GM12892 (cell line): ENCODE measurements around the gene ERC1.

ENCODE experiments used
- DNase-seq: peaks from one replicate; pipeline ENCODE4 v3.0.0; 2011; ENCODE audit not compliant: insufficient read length
- FAIRE-seq: peaks from 2 replicates; lab custom pipeline; 2011; peaks lifted over from hg19 to GRCh38; lab: Jason Lieb, UNC
- POLR2A ChIP-seq: IDR thresholded peaks from 2 replicates; pipeline ENCODE4 v1.6.1; 2011; ENCODE audit warnings: low read depth, low read length, control low read depth
- POLR2AphosphoS5 ChIP-seq: IDR thresholded peaks from 2 replicates; pipeline ENCODE4 v1.6.1; 2011; ENCODE audit warnings: low read depth, low read length, control low read depth
- TAF1 ChIP-seq: IDR thresholded peaks from 2 replicates; pipeline ENCODE4 v1.6.1; 2011; ENCODE audit warnings: low read depth, mild to moderate bottlenecking, control low read depth, low read length, borderline replicate concordance

ERC1 gene

DNA sequence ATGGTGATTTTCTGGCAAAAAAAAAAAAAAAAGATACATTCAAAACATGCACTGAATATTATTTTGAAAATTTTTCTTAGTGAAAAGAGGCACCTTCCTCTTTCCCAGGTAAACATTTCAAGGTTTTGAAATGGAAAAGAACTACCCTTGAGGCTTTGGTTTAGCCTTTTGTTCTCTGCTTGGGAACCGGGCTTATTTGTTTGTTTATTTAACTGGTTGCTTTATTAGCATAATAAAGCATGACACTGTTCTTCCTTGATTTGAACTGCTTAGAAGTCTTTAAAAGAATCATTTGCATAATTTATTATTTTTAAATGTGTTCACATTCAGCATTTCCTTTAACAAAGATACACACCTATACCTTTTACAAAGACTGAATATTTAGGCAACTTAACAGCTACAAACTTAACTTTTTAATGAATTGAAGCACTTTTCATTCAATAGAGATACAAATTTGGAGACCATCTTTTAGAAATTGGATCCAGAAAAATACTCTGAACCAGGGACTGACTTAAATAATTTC, 428.9 kb downstream of the ERC1 start:
- FAIRE-seq (no peak), DNase-seq (no peak)
- TF ChIP-seq TAF1 (no peak), POLR2AphosphoS5 (no peak), POLR2A (no peak)

DNA sequence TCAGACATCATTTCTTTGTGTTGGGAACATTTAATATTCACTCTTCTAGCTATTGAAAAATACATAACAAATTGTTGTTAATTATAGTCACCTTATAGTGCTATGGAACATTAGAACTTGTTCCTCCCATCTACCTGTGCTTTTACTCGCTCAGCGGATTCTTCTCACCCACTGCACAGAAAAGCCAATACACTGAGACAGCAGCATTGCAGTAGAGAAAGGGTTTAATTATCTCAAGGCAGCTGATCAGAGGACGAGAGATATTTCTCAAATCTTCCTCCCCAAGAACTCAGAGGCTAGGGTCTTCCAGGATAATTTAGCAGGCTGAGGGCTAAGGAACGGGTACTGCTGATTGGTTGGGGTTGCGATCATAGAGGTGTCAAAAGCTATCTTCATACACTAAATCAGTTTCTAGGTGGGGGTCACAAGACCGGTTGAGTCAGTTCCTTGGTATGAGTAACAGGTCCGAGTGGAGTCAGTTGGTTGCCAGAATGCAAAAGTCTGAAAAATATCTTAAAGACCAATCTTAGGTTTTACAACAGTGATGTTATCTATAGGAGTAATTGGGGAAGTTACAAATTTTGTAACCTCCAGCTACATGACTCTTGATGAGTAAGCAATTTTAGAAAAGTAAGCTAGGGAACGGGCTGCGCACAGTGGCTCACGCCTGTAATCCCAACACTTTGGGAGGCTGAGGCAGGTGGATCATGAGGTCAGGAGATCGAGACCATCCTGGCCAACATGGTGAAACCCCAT, 430.2 kb downstream of the ERC1 start:
- FAIRE-seq (no peak), DNase-seq (no peak)

DNA sequence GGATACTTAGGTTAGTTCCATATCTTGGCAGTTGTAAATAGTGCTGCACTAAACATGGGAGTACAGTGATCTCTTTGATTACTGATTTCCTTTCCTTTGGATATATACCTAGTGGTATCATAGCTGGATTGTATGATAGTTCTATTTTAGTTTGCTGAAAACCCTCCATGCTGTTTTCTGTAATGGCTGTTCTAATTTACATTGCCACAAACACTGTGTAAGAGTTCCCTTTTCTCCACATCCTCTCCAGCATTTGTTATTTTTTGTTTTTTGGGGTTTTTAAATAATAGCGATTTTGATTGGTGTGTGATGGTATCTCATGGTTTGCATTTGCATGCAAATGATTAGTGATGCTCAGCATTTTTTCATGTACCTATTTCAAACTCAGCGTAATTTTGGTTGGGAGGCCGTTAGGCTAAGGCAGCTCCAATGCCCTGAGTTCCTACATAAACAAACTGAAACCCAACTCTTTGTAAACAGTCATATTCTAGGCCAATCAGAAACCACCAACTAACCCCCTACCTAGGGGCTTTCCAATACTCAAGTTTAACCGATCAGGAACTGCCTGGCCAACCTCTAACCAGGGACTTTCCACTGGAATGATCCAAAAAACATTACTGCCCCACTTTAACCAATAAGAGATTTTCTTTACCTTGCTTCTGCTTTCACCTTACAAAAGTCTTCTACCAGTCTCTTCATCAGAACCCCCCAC, 431.7 kb downstream of the ERC1 start:
- FAIRE-seq (peak; percentile 21), DNase-seq (no peak)
- no peak for TF ChIP-seq POLR2A
- no peak for TF ChIP-seq TAF1
- TF ChIP-seq POLR2AphosphoS5 = no peak

More for the DNA sequence above, 430.2 kb downstream of the ERC1 start:
- no peak for TF ChIP-seq POLR2A
- TF ChIP-seq POLR2AphosphoS5 = no peak
- no peak for TF ChIP-seq TAF1

DNA sequence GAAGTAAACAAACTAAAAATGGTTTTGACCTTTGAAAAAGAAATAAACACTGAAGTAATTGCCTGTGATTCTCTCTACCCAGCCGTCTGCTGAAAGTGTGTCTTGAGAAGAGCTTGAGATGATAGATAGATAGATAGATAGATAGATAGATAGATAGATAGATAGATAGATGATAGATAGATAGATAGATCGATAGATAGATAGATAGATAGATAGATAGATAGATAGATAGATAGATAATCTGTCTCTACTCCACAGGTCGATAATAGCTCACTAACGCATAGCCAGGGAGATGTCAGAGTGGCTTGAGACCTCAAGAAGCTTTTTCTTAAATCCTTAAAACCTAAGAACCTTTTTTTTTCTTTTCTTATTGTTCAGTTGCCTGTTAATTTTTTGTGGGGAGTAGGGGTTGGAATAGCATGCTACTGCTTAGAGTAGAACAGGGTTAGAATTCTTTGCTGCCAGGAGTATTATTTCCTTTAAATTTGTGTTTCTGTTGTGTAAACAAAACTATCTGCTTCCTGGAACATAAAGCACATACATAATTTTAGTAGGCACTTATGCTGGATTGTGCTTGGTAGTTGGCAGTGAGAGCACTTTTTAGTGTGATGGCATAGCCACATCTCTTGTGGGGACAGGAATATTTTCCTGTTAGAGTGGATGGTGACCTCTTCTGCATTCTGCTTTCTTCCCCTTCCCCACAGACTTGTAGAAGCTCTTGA, 433.8 kb downstream of the ERC1 start:
- DNase-seq = no peak
- FAIRE-seq = no peak
- TF ChIP-seq POLR2A (no peak), TAF1 (no peak), POLR2AphosphoS5 (no peak)

DNA sequence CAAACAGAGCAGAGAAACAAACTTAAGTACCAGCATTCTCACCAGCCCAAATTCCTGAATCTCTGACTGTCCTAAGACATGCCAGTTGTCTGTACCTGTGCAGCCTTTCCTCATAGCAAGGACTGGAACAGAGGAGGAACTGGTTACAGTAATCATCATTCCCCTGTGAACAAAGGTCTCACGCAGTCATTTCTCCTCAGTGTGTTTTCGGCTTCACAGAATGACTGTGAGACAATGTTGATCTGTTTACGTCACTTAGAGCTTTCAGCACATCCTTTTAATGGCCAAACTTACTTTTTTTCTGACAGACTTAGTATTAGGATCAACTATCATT, 434.3 kb downstream of the ERC1 start:
- no peak for TF ChIP-seq POLR2A
- TF ChIP-seq TAF1 = no peak
- no peak for TF ChIP-seq POLR2AphosphoS5
- no peak for FAIRE-seq
- no peak for DNase-seq

DNA sequence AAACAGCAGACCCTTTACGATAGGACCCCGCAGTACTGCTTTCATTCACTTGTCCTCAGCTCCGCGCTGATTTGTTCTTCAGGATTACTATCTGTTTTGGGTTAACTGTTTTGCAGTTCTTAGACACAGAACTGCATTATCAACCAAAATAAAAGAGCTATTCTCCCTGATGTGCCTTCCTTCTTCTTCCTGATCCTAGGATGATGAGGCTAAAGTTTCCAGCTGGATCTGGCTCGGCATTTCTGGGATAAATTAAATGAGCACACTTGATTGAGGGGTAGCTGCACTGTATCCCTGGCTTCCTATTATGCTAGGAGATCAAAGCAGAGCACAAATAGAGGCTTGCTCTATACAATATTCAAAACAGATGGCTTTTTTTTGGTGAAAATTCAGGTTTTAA, 437.6 kb downstream of the ERC1 start:
- TF ChIP-seq TAF1 = no peak
- TF ChIP-seq POLR2A = no peak
- no peak for TF ChIP-seq POLR2AphosphoS5
- FAIRE-seq (no peak), DNase-seq (no peak)

DNA sequence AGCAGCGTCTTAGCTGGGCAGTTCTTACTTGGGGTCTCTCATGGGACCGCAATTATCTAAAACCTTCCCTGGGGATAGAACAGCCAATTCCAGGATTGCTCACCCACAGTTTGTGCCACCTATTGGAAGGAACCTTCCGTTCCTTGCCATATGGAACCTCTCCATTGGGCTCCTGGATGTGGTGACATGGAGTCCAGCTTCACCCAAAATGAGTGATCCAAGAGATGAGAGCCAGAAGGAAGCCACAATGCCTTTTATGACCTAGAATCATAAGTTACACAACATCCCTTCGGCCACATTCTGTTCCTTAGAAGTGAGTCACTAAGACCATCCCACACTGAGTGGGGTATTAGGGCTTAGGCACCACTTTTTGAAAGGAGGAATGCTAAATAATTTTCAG, 439.0 kb downstream of the ERC1 start:
- no peak for DNase-seq
- no peak for TF ChIP-seq POLR2AphosphoS5
- TF ChIP-seq TAF1 = no peak
- TF ChIP-seq POLR2A = no peak
- no peak for FAIRE-seq

DNA sequence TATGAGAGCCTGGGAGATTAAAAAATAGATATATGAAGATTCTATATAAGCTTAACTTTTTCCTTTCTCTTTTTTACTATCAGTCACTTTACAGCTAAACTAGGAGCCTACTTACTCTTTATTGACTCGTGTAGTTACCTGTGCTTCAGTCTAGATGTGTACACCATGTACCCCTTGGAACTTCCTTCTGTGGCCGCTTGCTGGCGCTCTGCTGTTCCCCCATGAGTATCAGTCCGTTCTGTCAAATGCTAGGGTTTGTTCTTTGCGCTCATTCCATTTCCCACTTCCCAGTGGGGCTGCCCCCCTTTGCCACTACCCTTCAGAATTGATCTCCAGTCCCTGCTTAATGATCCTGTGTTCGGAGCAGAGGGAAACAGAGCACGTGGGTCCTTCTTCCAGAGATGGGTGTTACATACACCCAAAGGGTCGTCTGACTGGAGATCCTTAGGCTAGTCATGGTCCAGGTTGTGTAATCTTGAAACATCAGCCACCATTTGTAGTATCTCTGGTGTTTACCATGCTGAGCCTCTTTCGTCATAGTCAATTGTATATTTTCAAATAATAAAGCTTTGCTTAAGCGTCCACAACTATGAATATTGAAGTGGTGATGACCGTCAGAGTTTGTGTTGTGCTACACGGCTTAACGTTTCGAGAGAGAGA, 443.4 kb downstream of the ERC1 start:
- FAIRE-seq (no peak), DNase-seq (no peak)
- TF ChIP-seq POLR2A (no peak), TAF1 (no peak), POLR2AphosphoS5 (no peak)

DNA sequence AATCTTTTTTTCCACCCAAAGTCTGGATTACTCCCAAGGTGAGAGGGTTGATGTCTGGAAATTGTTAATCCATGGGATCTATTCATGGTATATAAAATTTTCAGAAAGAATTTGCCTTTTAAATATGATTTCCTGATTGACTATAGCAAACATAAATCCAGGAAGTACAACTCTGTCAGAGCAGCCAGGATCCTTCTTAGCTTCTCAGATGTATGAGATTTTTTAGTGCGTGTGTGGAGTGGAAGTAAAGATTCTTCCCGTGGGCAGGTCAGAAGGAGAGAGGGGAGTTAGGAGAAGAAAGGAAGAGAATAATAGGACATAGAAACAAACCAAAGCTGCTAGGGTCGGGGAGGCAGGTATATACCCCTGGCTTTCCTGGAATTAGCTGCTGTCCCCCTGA, 444.0 kb downstream of the ERC1 start:
- no peak for TF ChIP-seq POLR2AphosphoS5
- TF ChIP-seq TAF1 = no peak
- TF ChIP-seq POLR2A = no peak
- FAIRE-seq (no peak), DNase-seq (no peak)

DNA sequence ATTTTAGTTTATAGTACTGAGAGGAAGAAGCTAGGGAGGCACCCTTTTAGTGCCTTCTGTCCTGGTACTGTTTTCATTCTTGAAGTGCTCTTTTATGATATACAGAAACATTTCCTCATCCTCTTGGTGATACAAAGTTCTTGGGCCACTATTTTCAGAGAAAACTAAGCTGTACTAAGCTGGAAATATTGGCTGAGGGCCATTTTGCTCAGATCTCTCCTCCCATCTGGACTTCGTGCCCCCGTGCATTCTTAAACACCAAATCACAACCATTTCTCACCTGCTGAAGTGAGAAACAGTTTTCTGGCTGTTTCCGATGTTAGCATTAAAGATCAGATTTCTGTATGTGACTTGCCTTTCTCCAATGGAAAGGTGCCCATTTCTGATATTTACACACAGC, 444.4 kb downstream of the ERC1 start:
- DNase-seq (no peak), FAIRE-seq (no peak)
- TF ChIP-seq POLR2AphosphoS5 (no peak), TAF1 (no peak), POLR2A (no peak)

DNA sequence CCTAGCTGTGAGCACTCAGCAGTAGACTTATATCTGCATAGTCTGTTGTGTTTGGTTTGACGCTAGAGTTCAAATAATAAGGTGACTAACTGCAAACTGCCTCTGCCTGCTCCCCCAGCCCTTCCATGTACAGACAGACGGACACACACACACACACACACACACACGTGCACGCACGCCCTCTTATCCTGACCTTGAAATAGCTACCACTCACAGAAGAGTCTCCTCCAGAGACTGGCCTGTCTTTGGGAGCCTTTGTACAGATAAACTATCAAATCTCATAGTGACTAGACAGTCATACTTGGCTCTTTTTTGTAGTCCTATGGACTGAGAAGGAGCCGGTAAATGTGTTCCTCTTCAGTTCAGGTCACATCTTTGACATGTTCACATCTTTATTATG, 445.0 kb downstream of the ERC1 start:
- FAIRE-seq (peak; percentile 9), DNase-seq (no peak)
- TF ChIP-seq POLR2AphosphoS5 = no peak
- no peak for TF ChIP-seq TAF1
- no peak for TF ChIP-seq POLR2A
